HEK293 (cell line): ENCODE data around the gene GATC.

Experiments used
- SP3 ChIP-seq: fragments of 450-650 bp; formaldehyde crosslinking; IDR thresholded peaks from 2 replicates; pipeline ENCODE4 v1.5.1; 2016; ENCODE audit warnings: missing biosample characterization, missing genetic modification characterization
- TF ChIP-seq, protein P1 (sequence below): fragments of 450-650 bp; formaldehyde crosslinking; IDR thresholded peaks from 2 replicates; pipeline ENCODE4 v1.5.1; 2016; ENCODE audit warnings: missing biosample characterization, missing genetic modification characterization

GRCh38 chr12:120457133-120457532, 10.9 kb downstream of the GATC start:
- no peak for TF ChIP-seq SP3 (tag by site-specific recombination)
- TF ChIP-seq, protein P1, sequence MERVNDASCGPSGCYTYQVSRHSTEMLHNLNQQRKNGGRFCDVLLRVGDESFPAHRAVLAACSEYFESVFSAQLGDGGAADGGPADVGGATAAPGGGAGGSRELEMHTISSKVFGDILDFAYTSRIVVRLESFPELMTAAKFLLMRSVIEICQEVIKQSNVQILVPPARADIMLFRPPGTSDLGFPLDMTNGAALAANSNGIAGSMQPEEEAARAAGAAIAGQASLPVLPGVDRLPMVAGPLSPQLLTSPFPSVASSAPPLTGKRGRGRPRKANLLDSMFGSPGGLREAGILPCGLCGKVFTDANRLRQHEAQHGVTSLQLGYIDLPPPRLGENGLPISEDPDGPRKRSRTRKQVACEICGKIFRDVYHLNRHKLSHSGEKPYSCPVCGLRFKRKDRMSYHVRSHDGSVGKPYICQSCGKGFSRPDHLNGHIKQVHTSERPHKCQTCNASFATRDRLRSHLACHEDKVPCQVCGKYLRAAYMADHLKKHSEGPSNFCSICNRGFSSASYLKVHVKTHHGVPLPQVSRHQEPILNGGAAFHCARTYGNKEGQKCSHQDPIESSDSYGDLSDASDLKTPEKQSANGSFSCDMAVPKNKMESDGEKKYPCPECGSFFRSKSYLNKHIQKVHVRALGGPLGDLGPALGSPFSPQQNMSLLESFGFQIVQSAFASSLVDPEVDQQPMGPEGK, result no peak
